Superior temporal gyrus (tissue), 1 donor: ENCODE measurements around the gene UVSSA.
"Not testable (repeated sequence)": the region's sequence is repeated elsewhere in the genome, so short reads cannot be mapped to it uniquely, and the experiment has no call there.

ENCODE experiments used
- DNase-seq: peaks from one replicate; pipeline ENCODE4 v3.0.0-alpha.2; 2016; ENCODE audit errors: extremely low spot score

Gene UVSSA

GRCh38 chr4:1377606-1378261, 30.7 kb downstream of the UVSSA start:
- DNase-seq = no peak

GRCh38 chr4:1378559-1379231, 31.7 kb downstream of the UVSSA start:
- no peak for DNase-seq

- no peak for DNase-seq
Measured at GRCh38 chr4:1379351-1379781, 32.4 kb downstream of the UVSSA start.

- no peak for DNase-seq
Measured at GRCh38 chr4:1379801-1380331, 32.9 kb downstream of the UVSSA start.

GRCh38 chr4:1380368-1381151, 33.6 kb downstream of the UVSSA start:
- no peak for DNase-seq

- no peak for DNase-seq
Measured at GRCh38 chr4:1381181-1381621, 34.2 kb downstream of the UVSSA start.

GRCh38 chr4:1381944-1382541, 35.0 kb downstream of the UVSSA start:
- no peak for DNase-seq

GRCh38 chr4:1382776-1383727, 36.0 kb downstream of the UVSSA start:
- DNase-seq = no peak

- DNase-seq = no peak
Measured at GRCh38 chr4:1383728-1384591, 37.0 kb downstream of the UVSSA start.

GRCh38 chr4:1384675-1385372, 37.8 kb downstream of the UVSSA start:
- DNase-seq = no peak

- DNase-seq = no peak
Measured at GRCh38 chr4:1385373-1386340, 38.6 kb downstream of the UVSSA start.

- not testable (repeated sequence) for DNase-seq
Measured at GRCh38 chr4:1393363-1393762, 46.4 kb downstream of the UVSSA start.

GRCh38 chr4:1393866-1394265, 46.9 kb downstream of the UVSSA start:
- no peak for DNase-seq

GRCh38 chr4:1394554-1395388, 47.8 kb downstream of the UVSSA start:
- not testable (repeated sequence) for DNase-seq

- DNase-seq = not testable (repeated sequence)
Measured at GRCh38 chr4:1395389-1395820, 48.4 kb downstream of the UVSSA start.

- no peak for DNase-seq
Measured at GRCh38 chr4:1395941-1396805, 49.2 kb downstream of the UVSSA start.
